ENCODE data around the gene OCEL1.
A peak's percentile ranks its signal among the peaks of the same experiment; 100 is the strongest.

The OCEL1 gene

DNA sequence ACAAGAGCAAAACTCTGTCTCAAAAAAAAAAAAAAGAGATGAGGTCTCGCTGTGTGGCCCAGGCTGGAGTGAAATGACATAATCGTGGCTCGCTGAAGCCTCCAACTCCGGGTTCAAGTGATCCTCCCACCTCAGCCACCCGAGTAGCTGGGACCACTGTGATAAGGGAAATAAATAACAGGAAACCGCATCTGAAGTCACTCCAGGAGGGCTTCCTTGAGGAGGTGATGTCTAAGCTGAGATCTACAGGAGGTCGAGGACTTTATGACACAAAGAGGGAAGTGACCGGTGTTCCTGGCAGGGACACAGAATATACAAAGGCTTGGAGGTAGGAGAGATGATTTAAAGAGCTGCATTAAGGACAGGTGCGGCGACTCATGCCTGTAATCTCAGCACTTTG, 28.6 kb downstream of the OCEL1 start:
- no peak overlapping the region for H3K14ac ChIP-seq (ENCODE audit: low read length in 2 of 2)
- H3K27me3 ChIP-seq (ENCODE audit: control insufficient read depth in 1 of 2, insufficient read depth in 1 of 2, low read length in 2 of 2): peaks cover 0 to 10% of the 10 kb centered on the region in 2 experiments
- peaks cover 6% of the 10 kb centered on the region for H3K9me3 ChIP-seq (ENCODE audit: control insufficient read depth, low read length)
- no peak overlapping the region for H3K4me2 ChIP-seq (ENCODE audit: low read length, poor library complexity, severe bottlenecking)
- H3K9ac ChIP-seq (ENCODE audit: low read length): no peak overlapping the region
- no peak overlapping the region for H2BK12ac ChIP-seq (ENCODE audit: low read length in 2 of 2)
- no peak overlapping the region for H2AFZ ChIP-seq (ENCODE audit: low read depth, low read length)
- H4K8ac ChIP-seq (ENCODE audit: low read length): no peak overlapping the region
- DNase-seq: no peak
- no peak overlapping the region for H2AK5ac ChIP-seq (ENCODE audit: low read length, severe bottlenecking)
- peaks cover 11% of the 10 kb centered on the region for H3K4me1 ChIP-seq (ENCODE audit: control insufficient read depth, insufficient read depth, low read depth, low read length)
- H2BK120ac ChIP-seq (ENCODE audit: low read depth, low read length): no peak overlapping the region
- H3K18ac ChIP-seq (ENCODE audit: low read depth in 1 of 2, low read length in 2 of 2): no peak overlapping the region
- no peaks in the 10 kb centered on the region for H3K79me1 ChIP-seq (replicated peaks; ENCODE audit: low read length, poor library complexity, severe bottlenecking)
- no peaks in the 10 kb centered on the region for H3K36me3 ChIP-seq (ENCODE audit: control insufficient read depth in 1 of 2, insufficient read depth in 2 of 2, low read depth in 1 of 2, low read length in 2 of 2)
- no peak overlapping the region for H3K4me3 ChIP-seq (ENCODE audit: insufficient read depth in 1 of 2, low read depth in 1 of 2, low read length in 2 of 2)
- no peak overlapping the region for H3K23ac ChIP-seq (ENCODE audit: low read length in 2 of 2)
- no peak overlapping the region for H2BK15ac ChIP-seq (ENCODE audit: low read depth, poor library complexity, severe bottlenecking)
- 88% methylated on average over 10 of the region's 10 CpGs for WGBS
- H4K91ac ChIP-seq (ENCODE audit: low read length): no peak overlapping the region
- H2BK5ac ChIP-seq (ENCODE audit: low read depth, low read length, poor library complexity, severe bottlenecking): no peak overlapping the region
- H3K27ac ChIP-seq (ENCODE audit: low read length, poor library complexity, severe bottlenecking): no peak overlapping the region
- H3K4ac ChIP-seq (ENCODE audit: low read depth in 1 of 2, low read length in 2 of 2): no peak overlapping the region

DNA sequence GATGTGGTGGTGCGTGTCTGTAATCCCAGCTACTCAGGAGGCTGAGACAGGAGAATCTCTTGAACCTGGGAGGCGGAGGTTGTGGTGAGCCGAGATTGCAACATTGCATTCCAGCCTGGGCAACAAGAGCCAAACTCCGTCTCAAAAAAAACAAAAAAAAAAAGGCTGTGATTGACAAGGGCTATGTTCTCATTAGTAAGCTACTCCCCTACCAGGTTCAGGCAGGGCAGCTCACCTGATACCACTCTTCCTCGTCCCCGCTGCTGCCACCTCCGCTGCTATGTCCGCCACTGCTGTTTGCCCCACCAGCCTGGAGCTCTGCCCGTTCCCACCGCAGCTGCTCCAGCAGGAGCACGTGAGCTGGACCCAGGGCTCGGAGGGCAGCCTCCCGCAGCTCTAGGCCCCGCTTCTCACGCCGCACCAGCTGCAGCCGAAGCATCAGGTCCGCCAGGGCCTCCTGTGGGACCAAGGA, 29.2 kb downstream of the OCEL1 start:
- WGBS: 82% methylated on average over 18 of the region's 18 CpGs
- H3K9me3 ChIP-seq (ENCODE audit: control insufficient read depth, low read length): peaks cover 10% of the 10 kb centered on the region
- no peak overlapping the region for H2AFZ ChIP-seq (ENCODE audit: low read depth, low read length)
- no peak overlapping the region for H3K4me2 ChIP-seq (ENCODE audit: low read length, poor library complexity, severe bottlenecking)
- no peak overlapping the region for H3K4me3 ChIP-seq (ENCODE audit: insufficient read depth in 1 of 2, low read depth in 1 of 2, low read length in 2 of 2)
- no peak overlapping the region for H2BK12ac ChIP-seq (ENCODE audit: low read length in 2 of 2)
- H2BK120ac ChIP-seq (ENCODE audit: low read depth, low read length): no peak overlapping the region
- H3K4ac ChIP-seq (ENCODE audit: low read depth in 1 of 2, low read length in 2 of 2): no peak overlapping the region
- no peak overlapping the region for H3K14ac ChIP-seq (ENCODE audit: low read length in 2 of 2)
- peaks cover 6% of the 10 kb centered on the region for H3K4me1 ChIP-seq (ENCODE audit: control insufficient read depth, insufficient read depth, low read depth, low read length)
- no peak overlapping the region for H3K9ac ChIP-seq (ENCODE audit: low read length)
- H3K18ac ChIP-seq (ENCODE audit: low read depth in 1 of 2, low read length in 2 of 2): no peak overlapping the region
- no peak overlapping the region for H4K8ac ChIP-seq (ENCODE audit: low read length)
- no peak overlapping the region for H3K23ac ChIP-seq (ENCODE audit: low read length in 2 of 2)
- H2BK5ac ChIP-seq (ENCODE audit: low read depth, low read length, poor library complexity, severe bottlenecking): no peak overlapping the region
- H2BK15ac ChIP-seq (ENCODE audit: low read depth, poor library complexity, severe bottlenecking): peak overlapping the region; percentile 6
- no peak for DNase-seq
- H4K91ac ChIP-seq (ENCODE audit: low read length): no peak overlapping the region
- H3K27ac ChIP-seq (ENCODE audit: low read length, poor library complexity, severe bottlenecking): no peak overlapping the region
- no peaks in the 10 kb centered on the region for H3K79me1 ChIP-seq (replicated peaks; ENCODE audit: low read length, poor library complexity, severe bottlenecking)
- H3K27me3 ChIP-seq (ENCODE audit: control insufficient read depth in 1 of 2, insufficient read depth in 1 of 2, low read length in 2 of 2): peaks cover 0 to 10% of the 10 kb centered on the region in 2 experiments
- no peak overlapping the region for H2AK5ac ChIP-seq (ENCODE audit: low read length, severe bottlenecking)
- H3K36me3 ChIP-seq (ENCODE audit: control insufficient read depth in 1 of 2, insufficient read depth in 2 of 2, low read depth in 1 of 2, low read length in 2 of 2): no peaks in the 10 kb centered on the region

DNA sequence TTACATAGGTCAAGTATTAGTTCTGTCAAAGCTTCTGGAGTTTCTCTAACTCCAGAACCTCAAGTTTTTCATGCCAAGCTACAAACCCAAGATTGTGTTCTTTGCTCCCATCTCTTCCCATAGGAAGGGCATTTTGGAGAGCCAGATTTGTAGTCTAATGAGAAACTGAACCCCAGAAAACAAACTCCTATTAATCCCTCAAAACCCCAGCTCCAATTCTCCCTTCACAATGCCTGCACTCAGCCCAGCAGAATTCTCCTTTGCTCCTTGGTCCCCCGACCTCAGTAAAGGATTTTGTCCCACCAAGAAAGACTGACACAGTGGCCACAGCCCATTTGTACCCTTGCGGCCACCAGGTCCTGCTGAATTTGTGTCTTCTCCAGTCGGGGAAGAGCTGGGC, 30.1 kb downstream of the OCEL1 start:
- Histone ChIP-seq H3K18ac (ENCODE audit: low read depth in 1 of 2, low read length in 2 of 2) (no peak overlapping the region), H2BK15ac (ENCODE audit: low read depth, poor library complexity, severe bottlenecking) (no peak overlapping the region), H3K23ac (ENCODE audit: low read length in 2 of 2) (no peak overlapping the region), H3K14ac (ENCODE audit: low read length in 2 of 2) (no peak overlapping the region), H2AK5ac (ENCODE audit: low read length, severe bottlenecking) (no peak overlapping the region), H3K36me3 (ENCODE audit: control insufficient read depth in 1 of 2, insufficient read depth in 2 of 2, low read depth in 1 of 2, low read length in 2 of 2) (no peaks in the 10 kb centered on the region), H2BK5ac (ENCODE audit: low read depth, low read length, poor library complexity, severe bottlenecking) (no peak overlapping the region), H3K4me2 (ENCODE audit: low read length, poor library complexity, severe bottlenecking) (no peak overlapping the region), H4K91ac (ENCODE audit: low read length) (no peak overlapping the region), H3K4ac (ENCODE audit: low read depth in 1 of 2, low read length in 2 of 2) (no peak overlapping the region), H2BK12ac (ENCODE audit: low read length in 2 of 2) (no peak overlapping the region), H4K8ac (ENCODE audit: low read length) (no peak overlapping the region), H3K27me3 (ENCODE audit: control insufficient read depth in 1 of 2, insufficient read depth in 1 of 2, low read length in 2 of 2) (peaks cover 0 to 13% of the 10 kb centered on the region in 2 experiments), H3K9me3 (ENCODE audit: control insufficient read depth, low read length) (peaks cover 10% of the 10 kb centered on the region), H3K9ac (ENCODE audit: low read length) (no peak overlapping the region), H2AFZ (ENCODE audit: low read depth, low read length) (no peak overlapping the region), H3K79me1 (replicated peaks; ENCODE audit: low read length, poor library complexity, severe bottlenecking) (no peaks in the 10 kb centered on the region), H3K4me3 (ENCODE audit: insufficient read depth in 1 of 2, low read depth in 1 of 2, low read length in 2 of 2) (no peak overlapping the region), H3K27ac (ENCODE audit: low read length, poor library complexity, severe bottlenecking) (no peak overlapping the region), H2BK120ac (ENCODE audit: low read depth, low read length) (no peak overlapping the region), H3K4me1 (ENCODE audit: control insufficient read depth, insufficient read depth, low read depth, low read length) (peaks cover 5% of the 10 kb centered on the region)
- 90% methylated on average over 3 of the region's 3 CpGs for WGBS
- DNase-seq: no peak

DNA sequence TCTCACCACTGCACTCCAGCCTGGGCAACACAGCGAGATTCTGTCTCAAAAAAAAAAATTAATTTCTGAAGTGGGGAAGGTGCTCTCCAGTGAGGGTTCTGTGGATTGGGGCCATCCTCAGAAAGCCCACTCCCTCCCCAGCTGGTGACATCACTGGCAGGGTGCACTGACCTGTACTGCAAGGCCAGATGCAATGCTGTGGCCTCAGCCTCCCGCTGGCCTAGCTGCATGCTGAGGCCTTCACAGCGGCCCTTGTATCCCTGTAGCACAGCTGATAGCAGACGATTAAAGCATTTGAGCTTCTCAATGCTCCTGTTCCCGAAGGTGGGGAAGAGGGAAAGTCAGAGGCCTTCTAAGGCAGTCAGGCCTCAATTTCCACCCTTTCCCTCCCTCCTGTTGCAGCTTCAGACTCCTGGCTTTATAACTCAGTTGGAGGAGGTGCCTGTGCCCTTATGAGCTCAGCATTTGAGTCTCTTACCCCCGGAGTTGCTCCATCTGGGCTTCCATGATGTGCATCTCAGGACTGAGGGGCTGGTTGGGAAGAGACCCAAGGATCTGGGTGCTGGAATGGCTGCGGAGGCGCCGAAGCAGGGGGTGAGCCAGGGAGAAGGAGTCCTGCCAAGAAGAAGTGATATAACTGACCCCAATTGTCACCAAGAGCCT, 33.2 kb downstream of the OCEL1 start:
- Histone ChIP-seq H3K4me2 (ENCODE audit: low read length, poor library complexity, severe bottlenecking) (no peak overlapping the region), H4K8ac (ENCODE audit: low read length) (peak overlapping the region; percentile 19), H3K36me3 (ENCODE audit: control insufficient read depth in 1 of 2, insufficient read depth in 2 of 2, low read depth in 1 of 2, low read length in 2 of 2) (no peaks in the 10 kb centered on the region), H3K9me3 (ENCODE audit: control insufficient read depth, low read length) (peaks cover 10% of the 10 kb centered on the region), H3K4me1 (ENCODE audit: control insufficient read depth, insufficient read depth, low read depth, low read length) (peaks cover 5% of the 10 kb centered on the region), H3K27ac (ENCODE audit: low read length, poor library complexity, severe bottlenecking) (no peak overlapping the region), H3K9ac (ENCODE audit: low read length) (no peak overlapping the region), H4K91ac (ENCODE audit: low read length) (no peak overlapping the region), H2BK12ac (ENCODE audit: low read length in 2 of 2) (no peak overlapping the region), H3K4me3 (ENCODE audit: insufficient read depth in 1 of 2, low read depth in 1 of 2, low read length in 2 of 2) (no peak overlapping the region), H2BK120ac (ENCODE audit: low read depth, low read length) (no peak overlapping the region), H2AFZ (ENCODE audit: low read depth, low read length) (no peak overlapping the region), H3K23ac (ENCODE audit: low read length in 2 of 2) (no peak overlapping the region), H2BK5ac (ENCODE audit: low read depth, low read length, poor library complexity, severe bottlenecking) (no peak overlapping the region), H2AK5ac (ENCODE audit: low read length, severe bottlenecking) (no peak overlapping the region), H2BK15ac (ENCODE audit: low read depth, poor library complexity, severe bottlenecking) (no peak overlapping the region), H3K14ac (ENCODE audit: low read length in 2 of 2) (no peak overlapping the region), H3K4ac (ENCODE audit: low read depth in 1 of 2, low read length in 2 of 2) (no peak overlapping the region), H3K18ac (ENCODE audit: low read depth in 1 of 2, low read length in 2 of 2) (no peak overlapping the region), H3K27me3 (ENCODE audit: control insufficient read depth in 1 of 2, insufficient read depth in 1 of 2, low read length in 2 of 2) (peaks cover 0 to 13% of the 10 kb centered on the region in 2 experiments), H3K79me1 (replicated peaks; ENCODE audit: low read length, poor library complexity, severe bottlenecking) (no peaks in the 10 kb centered on the region)
- WGBS: 92% methylated on average over 9 of the region's 9 CpGs
- peak; percentile 43 for DNase-seq

Measured in mesenchymal stem cell (in vitro differentiated cells and primary cell).